ENCODE results near the gene BLVRA. TPM values are rescaled to one million over a fixed set of nuclear protein-coding genes. Genes with fewer than 3 reads are reported as not detected.

BLVRA gene
- total RNA-seq, 5 donors from 2014 or later (not counting 1 experiment from before 2014, with no cell fraction given), result 14.1 to 21.3 (median 17.3) TPM

DNA sequence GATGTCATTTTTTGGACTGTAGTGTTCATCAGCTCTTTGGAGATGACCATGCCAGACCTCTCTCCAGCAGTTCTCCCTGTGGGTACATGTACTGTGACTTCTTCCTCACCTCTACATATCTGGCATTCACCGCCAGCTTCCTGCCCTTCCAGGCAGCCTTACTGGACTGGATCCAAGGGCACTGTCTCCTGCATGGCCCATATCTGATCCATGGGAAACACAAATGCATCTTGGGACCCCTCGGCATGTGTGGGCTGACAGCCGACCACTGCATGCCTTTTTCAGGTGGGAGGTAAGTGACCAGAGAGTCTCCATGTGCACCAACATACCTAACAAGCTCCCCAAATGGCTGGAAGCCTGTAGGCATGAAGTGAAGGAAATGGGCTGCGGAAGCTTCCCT lies 3.9 kb upstream of the BLVRA start:
- ChIA-PET POLR2A (no interaction called here), CTCF (interaction anchor here in 1 of 2 donors (0.6 kb wide), 1 partner anchor 12 kb away, joined by 3 read pairs; no protein-coding TSS in a partner anchor)
- H3K4me3 ChIP-seq (ENCODE audit: control insufficient read depth in 1 of 2, extremely low read depth in 1 of 2, low read length in 1 of 2), result no peak overlapping the region
- Mint-ChIP-seq H3K27ac (no peak overlapping the region), H3K4me1 (peaks cover 16 to 20% (median 19%) of the 10 kb centered on the region in 3 donors), H3K27me3 (no peaks in the 10 kb centered on the region), H3K4me3 (no peak overlapping the region), H3K9me3 (no peaks in the 10 kb centered on the region), H3K36me3 (no peaks in the 10 kb centered on the region)
- WGBS (ENCODE audit: insufficient coverage), result 100% methylated on average over 1 of the region's 4 CpGs
- H3K27ac ChIP-seq (ENCODE audit: low read length), result no peak overlapping the region
- H3K9me3 ChIP-seq, result no peaks in the 10 kb centered on the region
- H3K27me3 ChIP-seq (replicated peaks in 1 of 2; ENCODE audit: control insufficient read depth in 2 of 2, extremely low read depth in 1 of 2, insufficient read depth in 2 of 2, low read length in 1 of 2), result peaks cover 0 to 3% of the 10 kb centered on the region in 2 experiments
- ATAC-seq (replicated peaks in 1 of 4) (no peak), DNase-seq (no peak)
- H3K4me1 ChIP-seq (ENCODE audit: control insufficient read depth in 1 of 2, extremely low read depth in 1 of 2, insufficient read depth in 2 of 2, low read length in 2 of 2), result peaks cover 2 to 8% of the 10 kb centered on the region in 2 experiments
- no peaks in the 10 kb centered on the region for H3K36me3 ChIP-seq (ENCODE audit: control insufficient read depth in 2 of 2, extremely low read depth in 1 of 2, insufficient read depth in 1 of 2, low read length in 1 of 2)

DNA sequence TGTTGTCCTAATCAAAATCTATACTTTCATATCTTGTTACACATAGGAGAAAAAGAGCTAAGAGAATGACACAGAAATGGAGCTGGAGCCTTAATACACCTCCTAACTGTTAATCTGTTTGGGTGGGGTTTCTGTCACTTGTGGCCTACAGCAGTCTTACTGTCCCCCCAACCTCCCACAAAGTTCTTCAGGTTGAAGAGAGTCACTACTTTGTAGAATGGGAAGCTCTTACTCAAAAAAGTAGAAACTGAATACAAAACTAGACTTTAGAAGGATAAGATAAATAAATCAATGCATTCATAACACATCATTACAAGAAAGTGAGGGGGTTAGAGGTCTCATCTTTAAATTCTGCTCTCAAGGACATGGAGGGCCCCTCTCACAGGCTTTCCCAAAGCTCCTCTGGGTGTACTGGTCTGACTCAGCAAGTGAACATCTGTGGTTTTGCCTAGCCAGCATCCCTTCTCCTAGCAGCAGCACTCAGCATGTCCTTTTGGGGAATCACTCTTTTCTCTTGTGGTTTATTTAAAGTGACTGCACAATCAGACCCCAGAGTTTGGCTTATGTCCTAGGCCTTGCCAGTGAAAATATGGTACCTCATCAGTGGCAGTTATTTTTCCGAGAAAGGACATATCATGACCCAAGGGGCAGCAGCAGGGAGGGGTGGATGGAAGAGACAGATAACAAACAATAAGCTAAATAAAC lies 2.0 kb upstream of the BLVRA start:
- H3K4me1 Mint-ChIP-seq, result peaks cover 21 to 35% (median 27%) of the 10 kb centered on the region in 3 donors
- WGBS (ENCODE audit: insufficient coverage), result no CpG with 5 or more reads among the region's 1 CpG

DNA sequence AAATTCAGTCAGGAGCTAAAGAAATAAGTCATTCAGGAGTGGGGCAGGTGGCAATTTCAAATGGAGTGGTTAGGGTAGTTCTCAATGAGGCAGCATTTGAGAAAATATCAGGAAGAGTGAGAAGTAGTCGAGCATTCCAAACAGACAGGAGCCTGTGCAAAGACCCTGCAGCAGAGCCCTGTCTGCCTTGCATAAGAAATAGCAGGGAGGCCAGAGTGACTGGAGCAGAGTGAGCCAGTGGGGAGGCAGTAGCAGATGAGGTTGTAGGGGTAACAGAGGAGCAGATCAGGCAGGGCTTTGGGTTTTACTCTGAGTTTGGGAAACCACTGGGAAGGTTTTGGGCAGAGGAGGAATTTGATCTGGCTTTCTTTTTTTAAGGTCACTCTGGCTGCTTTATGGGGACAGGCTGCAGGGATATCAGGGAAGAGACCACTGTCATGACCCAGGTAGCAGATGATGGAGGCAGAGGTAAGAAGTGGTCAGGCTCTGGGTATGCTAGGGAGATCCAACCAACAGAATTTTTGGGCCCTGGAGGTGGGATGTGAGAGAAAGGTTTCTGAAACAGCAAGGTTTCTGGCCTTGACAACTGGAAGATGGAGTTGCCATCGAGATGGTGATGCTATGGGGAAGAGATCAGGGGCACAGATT lies 1.3 kb upstream of the BLVRA start:
- no peaks in the 10 kb centered on the region for H3K27me3 Mint-ChIP-seq
- Histone ChIP-seq H3K27me3 (replicated peaks in 1 of 2; ENCODE audit: control insufficient read depth in 2 of 2, extremely low read depth in 1 of 2, insufficient read depth in 2 of 2, low read length in 1 of 2) (no peaks in the 10 kb centered on the region), H3K4me3 (ENCODE audit: control insufficient read depth in 1 of 2, extremely low read depth in 1 of 2, low read length in 1 of 2) (no peak overlapping the region), H3K4me1 (ENCODE audit: control insufficient read depth in 1 of 2, extremely low read depth in 1 of 2, insufficient read depth in 2 of 2, low read length in 2 of 2) (peaks cover 2 to 8% of the 10 kb centered on the region in 2 experiments), H3K36me3 (ENCODE audit: control insufficient read depth in 2 of 2, extremely low read depth in 1 of 2, insufficient read depth in 1 of 2, low read length in 1 of 2) (no peaks in the 10 kb centered on the region), H3K27ac (ENCODE audit: low read length) (no peak overlapping the region), H3K9me3 (no peaks in the 10 kb centered on the region)
- ATAC-seq (replicated peaks in 1 of 4), result no peak
- H3K4me1 Mint-ChIP-seq, result peaks cover 24 to 42% (median 33%) of the 10 kb centered on the region in 3 donors
- no peaks in the 10 kb centered on the region for H3K36me3 Mint-ChIP-seq
- POLR2A ChIA-PET, result interaction anchor here (0.6 to 1.6 kb wide), 2 partner anchors 172 to 174 kb away, joined by 4 to 9 read pairs; partner anchors contain the start of gene STK17A (in 1 of the 2)
- CTCF ChIA-PET, result interaction anchor here (1.0 to 1.2 kb wide), 3 partner anchors 81 to 175 kb away, joined by 3 to 7 read pairs (median 4); partner anchors contain the start of gene STK17A (in 1 of the 2)
- 100% methylated on average over 1 of the region's 2 CpGs for WGBS (ENCODE audit: insufficient coverage)
- no peaks in the 10 kb centered on the region for H3K9me3 Mint-ChIP-seq
- DNase-seq, result no peak
- peak overlapping the region; percentile 72 to 76 (median 75) for H3K4me3 Mint-ChIP-seq
- peak overlapping the region; percentile 18 to 24 for H3K27ac Mint-ChIP-seq

More for the DNA sequence above, 2.0 kb upstream of the BLVRA start:
- Histone ChIP-seq H3K4me3 (ENCODE audit: control insufficient read depth in 1 of 2, extremely low read depth in 1 of 2, low read length in 1 of 2) (no peak overlapping the region), H3K9me3 (no peaks in the 10 kb centered on the region), H3K27ac (ENCODE audit: low read length) (no peak overlapping the region), H3K27me3 (replicated peaks in 1 of 2; ENCODE audit: control insufficient read depth in 2 of 2, extremely low read depth in 1 of 2, insufficient read depth in 2 of 2, low read length in 1 of 2) (no peaks in the 10 kb centered on the region), H3K36me3 (ENCODE audit: control insufficient read depth in 2 of 2, extremely low read depth in 1 of 2, insufficient read depth in 1 of 2, low read length in 1 of 2) (no peaks in the 10 kb centered on the region), H3K4me1 (ENCODE audit: control insufficient read depth in 1 of 2, extremely low read depth in 1 of 2, insufficient read depth in 2 of 2, low read length in 2 of 2) (peaks cover 2 to 8% of the 10 kb centered on the region in 2 experiments)
- Mint-ChIP-seq H3K36me3 (no peaks in the 10 kb centered on the region), H3K4me3 (peak overlapping the region; percentile 72 to 76 (median 75)), H3K27ac (peak overlapping the region in 1 of 2 donors; percentile 18), H3K27me3 (no peaks in the 10 kb centered on the region), H3K9me3 (no peaks in the 10 kb centered on the region)
- CTCF ChIA-PET, result interaction anchor here (1.0 to 1.2 kb wide), 2 partner anchors 82 to 174 kb away, joined by 4 to 7 read pairs; partner anchors contain the start of gene STK17A (in 1 of the 2)
- no peak for DNase-seq
- no peak for ATAC-seq (replicated peaks in 1 of 4)
- POLR2A ChIA-PET, result interaction anchor here in 1 of 2 donors (0.6 kb wide), 1 partner anchor 14 kb away, joined by 3 read pairs; no protein-coding TSS in a partner anchor

DNA sequence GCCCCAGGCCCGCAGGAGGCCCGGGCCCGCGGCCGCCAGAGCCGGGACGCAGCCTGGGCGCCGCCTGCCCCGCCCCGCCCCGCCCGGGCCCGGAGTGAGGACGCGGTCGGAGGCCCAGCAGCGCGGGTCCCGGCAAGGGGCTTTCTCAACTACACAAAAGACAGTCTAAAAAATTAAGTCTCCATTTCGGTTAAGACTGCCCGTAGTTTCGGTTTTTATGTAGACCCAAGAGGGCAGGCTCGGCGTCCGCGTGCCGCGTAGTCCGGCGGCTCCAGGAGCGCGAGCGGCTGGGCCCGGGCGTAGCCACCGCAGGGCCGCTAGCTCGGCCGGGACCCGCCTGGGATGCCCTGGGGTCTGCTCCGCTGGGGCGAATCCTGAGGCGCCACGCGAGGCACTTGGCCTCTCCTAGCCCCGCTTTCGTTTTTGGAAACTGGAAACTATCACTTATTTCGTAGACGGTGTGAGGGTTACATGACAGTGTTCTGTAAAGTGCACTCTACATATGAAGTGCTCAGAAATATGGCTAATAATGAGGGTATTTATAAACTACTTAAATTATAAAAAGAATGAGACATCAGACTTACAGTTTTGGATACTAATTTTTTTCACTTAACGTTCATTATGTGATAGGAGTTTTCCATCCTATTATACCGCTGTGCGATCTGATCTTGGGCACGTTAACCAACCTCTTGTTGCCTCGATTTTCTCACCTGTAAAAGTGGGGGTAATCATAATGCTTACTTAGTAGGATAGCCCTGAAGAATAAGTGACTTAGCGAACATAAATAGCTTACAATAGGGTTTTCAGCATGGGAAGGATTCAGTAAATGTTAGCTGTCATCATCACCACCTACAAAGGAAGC lies 573 bp downstream of the BLVRA start:
- Mint-ChIP-seq H3K36me3 (no peaks in the 10 kb centered on the region), H3K9me3 (no peaks in the 10 kb centered on the region), H3K4me3 (peak overlapping the region; percentile 76 to 87 (median 84)), H3K27ac (peak overlapping the region; percentile 71 to 82), H3K27me3 (no peaks in the 10 kb centered on the region), H3K4me1 (peaks cover 36 to 52% (median 46%) of the 10 kb centered on the region in 3 donors)
- H3K4me3 ChIP-seq (ENCODE audit: control insufficient read depth in 1 of 2, extremely low read depth in 1 of 2, low read length in 1 of 2), result peak overlapping the region; percentile 60 to 73
- H3K27me3 ChIP-seq (replicated peaks in 1 of 2; ENCODE audit: control insufficient read depth in 2 of 2, extremely low read depth in 1 of 2, insufficient read depth in 2 of 2, low read length in 1 of 2), result no peaks in the 10 kb centered on the region
- under 1% methylated on average over 42 of the region's 56 CpGs for WGBS (ENCODE audit: insufficient coverage)
- H3K4me1 ChIP-seq (ENCODE audit: control insufficient read depth in 1 of 2, extremely low read depth in 1 of 2, insufficient read depth in 2 of 2, low read length in 2 of 2), result peaks cover 2 to 8% of the 10 kb centered on the region in 2 experiments
- DNase-seq (peak in 34 of 35 experiments; percentile 11 to 66 (median 42)), ATAC-seq (replicated peaks in 1 of 4) (peak; percentile 66 to 76 (median 68))
- no peaks in the 10 kb centered on the region for H3K36me3 ChIP-seq (ENCODE audit: control insufficient read depth in 2 of 2, extremely low read depth in 1 of 2, insufficient read depth in 1 of 2, low read length in 1 of 2)
- H3K27ac ChIP-seq (ENCODE audit: low read length), result peak overlapping the region; percentile 40
- CTCF ChIA-PET, result interaction anchor here (0.6 to 1.0 kb wide), 7 partner anchors 9 to 177 kb away, joined by 3 to 9 read pairs (median 3); partner anchors contain the start of gene STK17A (in 2 of the 2)
- POLR2A ChIA-PET, result interaction anchor here in 1 of 2 donors (0.6 to 1.8 kb wide), 3 partner anchors 69 to 827 kb away, joined by 4 to 9 read pairs (median 8); partner anchors contain the start of genes MRPL32, PSMA2 and STK17A
- H3K9me3 ChIP-seq, result no peaks in the 10 kb centered on the region

DNA sequence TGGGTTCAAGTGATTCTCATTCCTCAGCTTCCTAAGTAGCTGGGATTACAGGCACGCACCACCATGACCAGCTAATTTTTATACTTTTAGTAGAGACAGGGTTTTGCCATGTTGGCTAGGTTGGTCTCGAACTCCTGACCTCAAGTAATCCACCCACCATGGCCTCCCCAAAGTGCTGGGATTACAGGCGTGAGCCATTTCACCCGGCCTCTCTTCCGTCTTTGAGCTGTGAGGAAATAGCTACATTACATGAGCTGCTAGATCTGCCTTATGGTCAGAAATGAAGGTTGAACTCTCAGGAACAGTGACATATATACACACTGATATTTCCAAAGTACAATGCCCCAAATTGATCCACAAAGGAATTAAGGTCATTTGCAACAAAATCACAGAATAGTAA lies 2.4 kb downstream of the BLVRA start:
- Mint-ChIP-seq H3K4me3 (peak overlapping the region in 1 of 3 donors; percentile 15), H3K36me3 (no peaks in the 10 kb centered on the region), H3K9me3 (no peaks in the 10 kb centered on the region), H3K4me1 (peaks cover 46 to 63% (median 55%) of the 10 kb centered on the region in 3 donors), H3K27ac (no peak overlapping the region), H3K27me3 (no peaks in the 10 kb centered on the region)
- ATAC-seq (replicated peaks in 1 of 4) (no peak), DNase-seq (no peak)
- WGBS (ENCODE audit: insufficient coverage), result no CpG with 5 or more reads among the region's 5 CpGs
- ChIA-PET POLR2A (interaction anchor here in 1 of 2 donors (0.6 kb wide), 1 partner anchor 41 kb away, joined by 3 read pairs; no protein-coding TSS in a partner anchor), CTCF (interaction anchor here (0.7 to 1.4 kb wide), 2 partner anchors 112 to 178 kb away, joined by 7 to 12 read pairs; partner anchors contain the start of gene STK17A (in 1 of the 2))
- Histone ChIP-seq H3K4me3 (ENCODE audit: control insufficient read depth in 1 of 2, extremely low read depth in 1 of 2, low read length in 1 of 2) (no peak overlapping the region), H3K4me1 (ENCODE audit: control insufficient read depth in 1 of 2, extremely low read depth in 1 of 2, insufficient read depth in 2 of 2, low read length in 2 of 2) (peaks cover 2 to 14% of the 10 kb centered on the region in 2 experiments), H3K27ac (ENCODE audit: low read length) (no peak overlapping the region), H3K27me3 (replicated peaks in 1 of 2; ENCODE audit: control insufficient read depth in 2 of 2, extremely low read depth in 1 of 2, insufficient read depth in 2 of 2, low read length in 1 of 2) (no peaks in the 10 kb centered on the region), H3K36me3 (ENCODE audit: control insufficient read depth in 2 of 2, extremely low read depth in 1 of 2, insufficient read depth in 1 of 2, low read length in 1 of 2) (no peaks in the 10 kb centered on the region), H3K9me3 (no peaks in the 10 kb centered on the region)

Measured in T-cell (primary cell).